Measurements from ENCODE around the gene CHMP6. TPM values are rescaled to one million over a fixed set of nuclear protein-coding genes. Genes with fewer than 3 reads are reported as not detected.
A peak's percentile ranks its signal among the peaks of the same experiment; 100 is the strongest.

Gene CHMP6
- total and polyA plus RNA-seq, 9 of the 15 experiments (the other 6 are each of a cell fraction or from before 2014, with no cell fraction given) = 0.25 to 30.4 (median 13.4) TPM

DNA sequence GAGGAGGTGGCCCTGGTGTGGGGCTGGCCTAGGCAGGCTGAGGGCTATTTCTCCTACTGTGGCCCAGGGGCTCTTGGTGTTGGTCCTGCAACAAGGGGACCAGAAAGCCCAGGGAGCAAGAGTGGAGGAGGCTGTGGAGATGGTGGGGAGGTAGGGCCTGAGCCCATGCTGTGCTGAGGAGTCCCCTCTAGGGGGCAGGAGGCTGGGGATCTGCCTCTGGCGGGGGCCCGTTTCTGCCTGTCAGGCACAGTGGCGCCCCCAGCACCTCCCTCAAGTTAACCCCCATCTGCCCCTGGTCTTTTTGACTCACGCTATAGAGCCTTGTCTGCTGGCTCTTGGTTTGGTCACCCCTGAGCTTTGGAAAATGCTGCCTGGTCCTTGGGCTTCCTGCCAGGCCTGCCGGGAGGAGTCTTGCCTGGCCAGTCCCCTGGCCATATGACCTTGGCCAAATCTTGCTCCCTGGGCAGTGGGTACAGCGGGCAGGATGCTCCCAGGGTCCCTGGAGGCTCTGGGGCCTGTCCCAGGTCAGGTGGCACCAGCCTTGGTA, 49.2 kb downstream of the CHMP6 start:
- peaks cover 43% of the 10 kb centered on the region; the same call in 2 of the 3 replicates for H3K36me3 ChIP-seq (ENCODE audit: control insufficient read depth, insufficient read depth, low read length)
- peak; percentile 49 for FAIRE-seq
- 44% methylated on average over 5 of the region's 6 CpGs for WGBS (ENCODE audit: insufficient coverage, low coverage, missing lambda C conversion rate)
- no peak overlapping the region; the same call in 1 of the 2 replicates for H3K4me3 ChIP-seq
- CTCF ChIA-PET (ENCODE audit: low intra/inter-chr PET ratio) = interaction anchor here (1.6 kb wide), 1 partner anchor 60 kb away, joined by 5 read pairs; no protein-coding TSS in a partner anchor
- peaks cover 50% of the 10 kb centered on the region for H4K20me1 ChIP-seq (replicated peaks; ENCODE audit: control insufficient read depth, insufficient read depth, low read length)
- no peaks in the 10 kb centered on the region for H3K27me3 ChIP-seq (ENCODE audit: control insufficient read depth in 2 of 2, insufficient read depth in 2 of 2, low read length in 2 of 2)
- intact Hi-C loops (cut with micrococcal nuclease) (loop anchor here (5.0 kb wide), 1 partner anchor 56 kb away; no protein-coding TSS in a partner anchor), in situ Hi-C loops (cut with MboI) (no loop called here)
- H2AFZ ChIP-seq (ENCODE audit: low read depth, low read length) = no peak overlapping the region
- peaks cover 15% of the 10 kb centered on the region for H3K9me1 ChIP-seq (ENCODE audit: control insufficient read depth, insufficient read depth, low read length)
- H3K9ac ChIP-seq (ENCODE audit: insufficient read depth in 1 of 2, low read depth in 2 of 2, low read length in 2 of 2) = peak overlapping the region in 1 of 2 experiments; percentile 62; a peak in 2 of 4 replicates
- BruUV-seq (replicated peaks) = no TSS peak
- peak; percentile 65 to 83 (median 72) for DNase-seq (ENCODE audit: extremely low read depth in 1 of 4, low spot score in 3 of 4)
- H3K4me2 ChIP-seq (ENCODE audit: insufficient read depth, low read length) = peak overlapping the region; percentile 23; the same call in 1 of the 2 replicates
- peaks cover 97% of the 10 kb centered on the region for H3K79me2 ChIP-seq (ENCODE audit: control insufficient read depth, insufficient read depth, low read length)
- no peak overlapping the region for H3K27ac ChIP-seq (ENCODE audit: extremely low read depth, low read depth, low read length)
- POLR2A ChIA-PET = no interaction called here
- ATAC-seq = peak; percentile 95
- no peaks in the 10 kb centered on the region for H3K9me3 ChIP-seq (replicated peaks; ENCODE audit: control insufficient read depth, insufficient read depth, low read depth, low read length)
- H3K4me1 ChIP-seq (replicated peaks in 1 of 2; ENCODE audit: control insufficient read depth in 2 of 2, insufficient read depth in 2 of 2, low read length in 2 of 2) = peaks cover 19 to 84% of the 10 kb centered on the region in 2 experiments
- 0 out of 4 replicates have a peak, but pooled peaks of 1 of the 2 experiments have one; percentile 18 for TF ChIP-seq RCOR1 (IDR thresholded peaks at IDR 0.05; ENCODE audit: borderline replicate concordance in 1 of 2, low read depth in 2 of 2, low read length in 2 of 2)
- TF ChIP-seq ZNF311 (CRISPR knock-in tag; IDR thresholded peaks at IDR 0.05) = no peak
- TF ChIP-seq, protein P1, sequence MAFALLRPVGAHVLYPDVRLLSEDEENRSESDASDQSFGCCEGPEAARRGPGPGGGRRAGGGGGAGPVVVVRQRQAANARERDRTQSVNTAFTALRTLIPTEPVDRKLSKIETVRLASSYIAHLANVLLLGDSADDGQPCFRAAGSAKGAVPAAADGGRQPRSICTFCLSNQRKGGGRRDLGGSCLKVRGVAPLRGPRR (CRISPR knock-in tag; IDR thresholded peaks at IDR 0.05) = no peak
- TF ChIP-seq, protein P2, sequence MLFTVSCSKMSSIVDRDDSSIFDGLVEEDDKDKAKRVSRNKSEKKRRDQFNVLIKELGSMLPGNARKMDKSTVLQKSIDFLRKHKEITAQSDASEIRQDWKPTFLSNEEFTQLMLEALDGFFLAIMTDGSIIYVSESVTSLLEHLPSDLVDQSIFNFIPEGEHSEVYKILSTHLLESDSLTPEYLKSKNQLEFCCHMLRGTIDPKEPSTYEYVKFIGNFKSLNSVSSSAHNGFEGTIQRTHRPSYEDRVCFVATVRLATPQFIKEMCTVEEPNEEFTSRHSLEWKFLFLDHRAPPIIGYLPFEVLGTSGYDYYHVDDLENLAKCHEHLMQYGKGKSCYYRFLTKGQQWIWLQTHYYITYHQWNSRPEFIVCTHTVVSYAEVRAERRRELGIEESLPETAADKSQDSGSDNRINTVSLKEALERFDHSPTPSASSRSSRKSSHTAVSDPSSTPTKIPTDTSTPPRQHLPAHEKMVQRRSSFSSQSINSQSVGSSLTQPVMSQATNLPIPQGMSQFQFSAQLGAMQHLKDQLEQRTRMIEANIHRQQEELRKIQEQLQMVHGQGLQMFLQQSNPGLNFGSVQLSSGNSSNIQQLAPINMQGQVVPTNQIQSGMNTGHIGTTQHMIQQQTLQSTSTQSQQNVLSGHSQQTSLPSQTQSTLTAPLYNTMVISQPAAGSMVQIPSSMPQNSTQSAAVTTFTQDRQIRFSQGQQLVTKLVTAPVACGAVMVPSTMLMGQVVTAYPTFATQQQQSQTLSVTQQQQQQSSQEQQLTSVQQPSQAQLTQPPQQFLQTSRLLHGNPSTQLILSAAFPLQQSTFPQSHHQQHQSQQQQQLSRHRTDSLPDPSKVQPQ (CRISPR knock-in tag; IDR thresholded peaks at IDR 0.05; ENCODE audit: borderline replicate concordance) = no peak
- no peak for TF ChIP-seq RAD51 (IDR thresholded peaks at IDR 0.05; ENCODE audit: borderline replicate concordance, low read depth)
- TF ChIP-seq, protein P3, sequence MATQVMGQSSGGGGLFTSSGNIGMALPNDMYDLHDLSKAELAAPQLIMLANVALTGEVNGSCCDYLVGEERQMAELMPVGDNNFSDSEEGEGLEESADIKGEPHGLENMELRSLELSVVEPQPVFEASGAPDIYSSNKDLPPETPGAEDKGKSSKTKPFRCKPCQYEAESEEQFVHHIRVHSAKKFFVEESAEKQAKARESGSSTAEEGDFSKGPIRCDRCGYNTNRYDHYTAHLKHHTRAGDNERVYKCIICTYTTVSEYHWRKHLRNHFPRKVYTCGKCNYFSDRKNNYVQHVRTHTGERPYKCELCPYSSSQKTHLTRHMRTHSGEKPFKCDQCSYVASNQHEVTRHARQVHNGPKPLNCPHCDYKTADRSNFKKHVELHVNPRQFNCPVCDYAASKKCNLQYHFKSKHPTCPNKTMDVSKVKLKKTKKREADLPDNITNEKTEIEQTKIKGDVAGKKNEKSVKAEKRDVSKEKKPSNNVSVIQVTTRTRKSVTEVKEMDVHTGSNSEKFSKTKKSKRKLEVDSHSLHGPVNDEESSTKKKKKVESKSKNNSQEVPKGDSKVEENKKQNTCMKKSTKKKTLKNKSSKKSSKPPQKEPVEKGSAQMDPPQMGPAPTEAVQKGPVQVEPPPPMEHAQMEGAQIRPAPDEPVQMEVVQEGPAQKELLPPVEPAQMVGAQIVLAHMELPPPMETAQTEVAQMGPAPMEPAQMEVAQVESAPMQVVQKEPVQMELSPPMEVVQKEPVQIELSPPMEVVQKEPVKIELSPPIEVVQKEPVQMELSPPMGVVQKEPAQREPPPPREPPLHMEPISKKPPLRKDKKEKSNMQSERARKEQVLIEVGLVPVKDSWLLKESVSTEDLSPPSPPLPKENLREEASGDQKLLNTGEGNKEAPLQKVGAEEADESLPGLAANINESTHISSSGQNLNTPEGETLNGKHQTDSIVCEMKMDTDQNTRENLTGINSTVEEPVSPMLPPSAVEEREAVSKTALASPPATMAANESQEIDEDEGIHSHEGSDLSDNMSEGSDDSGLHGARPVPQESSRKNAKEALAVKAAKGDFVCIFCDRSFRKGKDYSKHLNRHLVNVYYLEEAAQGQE (IDR thresholded peaks at IDR 0.05; ENCODE audit: borderline replicate concordance) = peak; percentile 38; the same call in 1 of the 2 replicates
- TF ChIP-seq, protein P3 (CRISPR knock-in tag; IDR thresholded peaks at IDR 0.05; ENCODE audit: low read depth) = no peak
